Neural cell (in vitro differentiated cells): ENCODE results near the gene SLC6A7. TPM values are rescaled to one million over a fixed set of nuclear protein-coding genes. Genes with fewer than 3 reads are reported as not detected.

Experiments
- H2AFZ ChIP-seq: fragments of 200-600, 300-800 bp; sonication (generic), shearing (Covaris generic); 2 replicates; pipeline ENCODE4 v1.6.0; 2014; ENCODE audit warnings: low read depth, mild to moderate bottlenecking, antibody characterized with exemption, low read length, moderate library complexity
- H3F3A ChIP-seq: fragments of 200-600 bp; shearing (Covaris generic); 2 replicates; pipeline ENCODE4 v1.6.1; 2016; ENCODE audit warnings: mild to moderate bottlenecking, moderate library complexity, mixed read lengths, antibody characterized with exemption, low read length; ENCODE audit not compliant: insufficient read depth, poor library complexity, severe bottlenecking
- H3K27ac ChIP-seq: fragments of 200-600, 300-800 bp; sonication (generic), shearing (Covaris generic); 2 replicates; pipeline ENCODE4 v1.5.1; 2014; ENCODE audit warnings: mild to moderate bottlenecking, low read length, moderate library complexity
- H3K27me3 ChIP-seq: fragments of 300-800, 200-600 bp; sonication (generic), shearing (Covaris generic); 2 replicates; pipeline ENCODE4 v1.6.0; 2014; ENCODE audit warnings: mild to moderate bottlenecking, low read depth, low read length, moderate library complexity; ENCODE audit not compliant: insufficient read depth
- H3K36me3 ChIP-seq: fragments of 300-800, 200-600 bp; sonication (generic), shearing (Covaris generic); 2 replicates; pipeline ENCODE4 v1.5.1; 2014; ENCODE audit warnings: mild to moderate bottlenecking, antibody characterized with exemption, low read length, moderate library complexity; ENCODE audit not compliant: insufficient read depth
- H3K4me2 ChIP-seq: fragments of 300-800, 200-600 bp; sonication (generic), shearing (Covaris generic); 2 replicates; pipeline ENCODE4 v1.6.0; 2014; ENCODE audit warnings: mild to moderate bottlenecking, low read length
- H3K4me3 ChIP-seq: fragments of 300-800, 200-600 bp; sonication (generic), shearing (Covaris generic); 2 replicates; pipeline ENCODE4 v1.5.1; 2014; ENCODE audit warnings: mild to moderate bottlenecking, low read length, moderate library complexity
- H3K79me2 ChIP-seq: fragments of 200-600 bp; shearing (Covaris generic); replicated peaks from 2 replicates; pipeline ENCODE4 v1.6.0; 2014; ENCODE audit warnings: mild to moderate bottlenecking, low read length, moderate library complexity; ENCODE audit not compliant: insufficient read depth
- H3K9ac ChIP-seq: fragments of 300-800, 200-600 bp; sonication (generic), shearing (Covaris generic); 2 replicates; pipeline ENCODE4 v1.6.1; 2016; ENCODE audit warnings: mild to moderate bottlenecking, low read length, mixed read lengths
- H3K9me2 ChIP-seq: fragments of 200-600 bp; shearing (Covaris generic); 2 replicates; pipeline ENCODE4 v1.6.1; 2016; ENCODE audit warnings: mild to moderate bottlenecking, low read length, mixed read lengths; ENCODE audit not compliant: insufficient read depth
- H3K9me3 ChIP-seq: fragments of 200-600, 300-800 bp; sonication (generic), shearing (Covaris generic); 2 replicates; pipeline ENCODE4 v1.6.1; 2016; ENCODE audit warnings: mild to moderate bottlenecking, mixed run types, low read length, moderate library complexity, mixed read lengths
- H4K20me1 ChIP-seq: fragments of 200-600 bp; shearing (Covaris generic); 2 replicates; pipeline ENCODE4 v1.6.1; 2016; ENCODE audit warnings: mild to moderate bottlenecking, mixed run types; ENCODE audit not compliant: insufficient read depth
- EP300 ChIP-seq: fragments of 450-650 bp; conservative IDR thresholded peaks from 2 replicates; pipeline ENCODE4 v1.6.1; 2014; ENCODE audit warnings: antibody characterized with exemption, mild to moderate bottlenecking, moderate library complexity; ENCODE audit not compliant: poor library complexity, severe bottlenecking
- EZH2 ChIP-seq: fragments of 200-600, 300-800 bp; shearing (Covaris generic), sonication (generic); IDR thresholded peaks from 2 replicates; pipeline ENCODE4 v1.6.1; 2014; ENCODE audit warnings: antibody characterized with exemption, low read length, borderline replicate concordance, mild to moderate bottlenecking; ENCODE audit not compliant: insufficient read depth, poor library complexity, severe bottlenecking
- MXI1 ChIP-seq: fragments of 450-650 bp; conservative IDR thresholded peaks from 2 replicates; pipeline ENCODE4 v1.6.1; 2014; ENCODE audit warnings: antibody characterized with exemption, mild to moderate bottlenecking; ENCODE audit not compliant: poor library complexity, severe bottlenecking
- POLR2AphosphoS5 ChIP-seq: IDR thresholded peaks from 2 replicates; pipeline ENCODE4 v1.6.1; 2012
- RAD21 ChIP-seq: fragments of 450-650 bp; conservative IDR thresholded peaks from 2 replicates; pipeline ENCODE4 v1.6.1; 2014; ENCODE audit warnings: antibody characterized with exemption, mild to moderate bottlenecking, moderate library complexity
- REST ChIP-seq: IDR thresholded peaks from 2 replicates; pipeline ENCODE4 v1.6.1; 2012; ENCODE audit warnings: borderline replicate concordance
- SMC3 ChIP-seq: fragments of 450-650 bp; conservative IDR thresholded peaks from 2 replicates; pipeline ENCODE4 v1.6.1; 2014; ENCODE audit warnings: antibody characterized with exemption, mild to moderate bottlenecking, moderate library complexity; ENCODE audit not compliant: poor library complexity
- TAF1 ChIP-seq: IDR thresholded peaks from 2 replicates; pipeline ENCODE4 v1.6.1; 2012; ENCODE audit warnings: low read depth
- polyA plus RNA-seq: library from polyadenylated mRNA; depleted of rRNA; stranded (reverse); fragments of >200 nt; gene quantifications from 2 replicates; pipeline ENCODE4 v1.2.3, GENCODE V29; 2014
- TF ChIP-seq, protein P1 (sequence below): fragments of 450-650 bp; IDR thresholded peaks from 2 replicates; pipeline ENCODE4 v1.5.1; 2014; ENCODE audit warnings: antibody characterized with exemption, mild to moderate bottlenecking, moderate library complexity; ENCODE audit not compliant: poor library complexity, severe bottlenecking

Gene SLC6A7
- polyA plus RNA-seq, 1 donor from 2014 or later = 4.6 TPM

- no peak for TF ChIP-seq MXI1
- TF ChIP-seq, protein P1, sequence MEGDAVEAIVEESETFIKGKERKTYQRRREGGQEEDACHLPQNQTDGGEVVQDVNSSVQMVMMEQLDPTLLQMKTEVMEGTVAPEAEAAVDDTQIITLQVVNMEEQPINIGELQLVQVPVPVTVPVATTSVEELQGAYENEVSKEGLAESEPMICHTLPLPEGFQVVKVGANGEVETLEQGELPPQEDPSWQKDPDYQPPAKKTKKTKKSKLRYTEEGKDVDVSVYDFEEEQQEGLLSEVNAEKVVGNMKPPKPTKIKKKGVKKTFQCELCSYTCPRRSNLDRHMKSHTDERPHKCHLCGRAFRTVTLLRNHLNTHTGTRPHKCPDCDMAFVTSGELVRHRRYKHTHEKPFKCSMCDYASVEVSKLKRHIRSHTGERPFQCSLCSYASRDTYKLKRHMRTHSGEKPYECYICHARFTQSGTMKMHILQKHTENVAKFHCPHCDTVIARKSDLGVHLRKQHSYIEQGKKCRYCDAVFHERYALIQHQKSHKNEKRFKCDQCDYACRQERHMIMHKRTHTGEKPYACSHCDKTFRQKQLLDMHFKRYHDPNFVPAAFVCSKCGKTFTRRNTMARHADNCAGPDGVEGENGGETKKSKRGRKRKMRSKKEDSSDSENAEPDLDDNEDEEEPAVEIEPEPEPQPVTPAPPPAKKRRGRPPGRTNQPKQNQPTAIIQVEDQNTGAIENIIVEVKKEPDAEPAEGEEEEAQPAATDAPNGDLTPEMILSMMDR = no peak
- TF ChIP-seq RAD21 = no peak
- no peak for TF ChIP-seq TAF1
- Histone ChIP-seq H3K79me2 (no peaks in the 10 kb centered on the region), H3K36me3 (no peaks in the 10 kb centered on the region), H3K9me3 (no peaks in the 10 kb centered on the region), H3F3A (no peaks in the 10 kb centered on the region), H3K27ac (no peak overlapping the region), H3K9me2 (no peaks in the 10 kb centered on the region), H3K27me3 (no peaks in the 10 kb centered on the region), H3K4me2 (no peak overlapping the region), H2AFZ (no peak overlapping the region), H3K4me3 (no peak overlapping the region), H4K20me1 (no peaks in the 10 kb centered on the region), H3K9ac (no peak overlapping the region)
Observed at GRCh38 chr5:150148117-150148927, 41.5 kb upstream of the SLC6A7 start.

DNA sequence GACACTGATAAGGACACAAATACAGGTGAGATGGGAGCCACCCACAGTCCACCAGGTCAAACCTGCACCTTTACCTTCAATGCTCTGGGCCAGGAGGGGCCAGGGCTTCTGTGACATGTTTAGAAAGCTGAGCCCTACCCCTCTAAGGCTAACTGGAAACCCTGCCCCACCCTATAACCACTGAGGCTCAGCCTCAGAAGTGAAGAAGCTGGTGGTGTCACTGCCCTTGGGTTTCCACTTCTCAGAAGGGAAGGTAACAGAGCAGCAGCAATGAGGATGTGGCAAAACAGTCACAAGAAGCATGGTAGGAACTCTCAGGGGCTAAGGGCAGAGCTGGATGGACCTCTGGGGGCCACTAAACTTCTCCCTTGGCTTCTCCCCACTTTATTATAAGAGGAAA, 40.2 kb upstream of the SLC6A7 start:
- Histone ChIP-seq H3K4me2 (no peak overlapping the region), H3K9me3 (no peaks in the 10 kb centered on the region), H3K9me2 (no peaks in the 10 kb centered on the region), H3K9ac (no peak overlapping the region), H3F3A (no peaks in the 10 kb centered on the region), H3K36me3 (no peaks in the 10 kb centered on the region), H3K79me2 (no peaks in the 10 kb centered on the region), H3K27me3 (no peaks in the 10 kb centered on the region), H3K27ac (no peak overlapping the region), H4K20me1 (no peaks in the 10 kb centered on the region), H2AFZ (no peak overlapping the region), H3K4me3 (no peak overlapping the region)
- TF ChIP-seq REST = no peak
- no peak for TF ChIP-seq POLR2AphosphoS5
- TF ChIP-seq SMC3 = no peak
- no peak for TF ChIP-seq MXI1
- TF ChIP-seq, protein P1 = no peak
- TF ChIP-seq EZH2 = no peak
- no peak for TF ChIP-seq RAD21
- no peak for TF ChIP-seq TAF1
- no peak for TF ChIP-seq EP300
